ENCODE results near the gene TAPT1. TPM values are rescaled to one million over a fixed set of nuclear protein-coding genes. Genes with fewer than 3 reads are reported as not detected.

Gene TAPT1
- polyA plus RNA-seq, 1 experiment = 11.5 TPM

GRCh38 chr4:16140231-16140878, 85.9 kb downstream of the TAPT1 start:
- TF ChIP-seq CTCF (IDR thresholded peaks at IDR 0.05; ENCODE audit: low read depth, low read length) = no peak
- ChIA-PET POLR2A (no interaction called here), CTCF (no interaction called here)
- Histone ChIP-seq H3K9me3 (ENCODE audit: control insufficient read depth, insufficient read depth, low read length) (peaks cover 2% of the 10 kb centered on the region; the same call in 1 of the 2 replicates), H3K27me3 (ENCODE audit: control insufficient read depth, insufficient read depth, low read length) (peaks cover 22% of the 10 kb centered on the region), H3K27ac (ENCODE audit: low read depth, low read length) (no peak overlapping the region), H3K4me3 (ENCODE audit: low read depth, low read length) (no peak overlapping the region)
- no peak for DNase-seq (ENCODE audit: low read depth, low spot score)

- ChIA-PET POLR2A (no interaction called here), CTCF (no interaction called here)
- no peak overlapping the region for H3K4me3 ChIP-seq (ENCODE audit: low read depth, low read length)
- H3K27me3 ChIP-seq (ENCODE audit: control insufficient read depth, insufficient read depth, low read length) = peaks cover 29% of the 10 kb centered on the region
- no peak for DNase-seq (ENCODE audit: low read depth, low spot score)
- TF ChIP-seq CTCF (IDR thresholded peaks at IDR 0.05; ENCODE audit: low read depth, low read length) = no peak
- H3K27ac ChIP-seq (ENCODE audit: low read depth, low read length) = no peak overlapping the region
- peaks cover 2% of the 10 kb centered on the region; the same call in 1 of the 2 replicates for H3K9me3 ChIP-seq (ENCODE audit: control insufficient read depth, insufficient read depth, low read length)
These were observed 87.0 kb downstream of the TAPT1 start for GRCh38 chr4:16139066-16139945.

- no peak for DNase-seq (ENCODE audit: low read depth, low spot score)
- no peak overlapping the region for H3K4me3 ChIP-seq (ENCODE audit: low read depth, low read length)
- peaks cover 26% of the 10 kb centered on the region for H3K27me3 ChIP-seq (ENCODE audit: control insufficient read depth, insufficient read depth, low read length)
- no peak for TF ChIP-seq CTCF (IDR thresholded peaks at IDR 0.05; ENCODE audit: low read depth, low read length)
- H3K27ac ChIP-seq (ENCODE audit: low read depth, low read length) = no peak overlapping the region
- POLR2A ChIA-PET = no interaction called here
- H3K9me3 ChIP-seq (ENCODE audit: control insufficient read depth, insufficient read depth, low read length) = peaks cover 2% of the 10 kb centered on the region; the same call in 1 of the 2 replicates
- CTCF ChIA-PET = no interaction called here
These were observed 89.4 kb downstream of the TAPT1 start for GRCh38 chr4:16136827-16137226.

- Histone ChIP-seq H3K27ac (ENCODE audit: low read depth, low read length) (no peak overlapping the region), H3K4me3 (ENCODE audit: low read depth, low read length) (no peak overlapping the region), H3K9me3 (ENCODE audit: control insufficient read depth, insufficient read depth, low read length) (peaks cover 2% of the 10 kb centered on the region; the same call in 1 of the 2 replicates), H3K27me3 (ENCODE audit: control insufficient read depth, insufficient read depth, low read length) (peaks cover 26% of the 10 kb centered on the region)
- TF ChIP-seq CTCF (IDR thresholded peaks at IDR 0.05; ENCODE audit: low read depth, low read length) = no peak
- ChIA-PET CTCF (no interaction called here), POLR2A (no interaction called here)
- DNase-seq (ENCODE audit: low read depth, low spot score) = no peak
These were observed 90.0 kb downstream of the TAPT1 start for GRCh38 chr4:16136311-16136710.

- H3K27me3 ChIP-seq (ENCODE audit: control insufficient read depth, insufficient read depth, low read length) = peaks cover 24% of the 10 kb centered on the region
- CTCF ChIA-PET = no interaction called here
- peaks cover 2% of the 10 kb centered on the region; the same call in 1 of the 2 replicates for H3K9me3 ChIP-seq (ENCODE audit: control insufficient read depth, insufficient read depth, low read length)
These were observed 92.9 kb downstream of the TAPT1 start for GRCh38 chr4:16133406-16133805.

More at GRCh38 chr4:16133406-16133805, 92.9 kb downstream of the TAPT1 start:
- POLR2A ChIA-PET = no interaction called here
- Histone ChIP-seq H3K4me3 (ENCODE audit: low read depth, low read length) (no peak overlapping the region), H3K27ac (ENCODE audit: low read depth, low read length) (no peak overlapping the region)
- DNase-seq (ENCODE audit: low read depth, low spot score) = no peak
- TF ChIP-seq CTCF (IDR thresholded peaks at IDR 0.05; ENCODE audit: low read depth, low read length) = no peak

All from AG04450 (cell line).